H1 (cell line): ENCODE data around the gene CYP4F11. TPM values are rescaled to one million over a fixed set of nuclear protein-coding genes. Genes with fewer than 3 reads are reported as not detected.

Experiments used
- RXRA ChIP-seq: IDR thresholded peaks from 2 replicates; pipeline ENCODE4 v1.6.1; 2011; ENCODE audit warnings: low read depth, mild to moderate bottlenecking, low read length, moderate library complexity; ENCODE audit not compliant: insufficient read depth
- TEAD4 ChIP-seq: IDR thresholded peaks from 2 replicates; pipeline ENCODE4 v1.6.1; 2012; ENCODE audit warnings: low read depth, low read length, inconsistent platforms, mixed read lengths
- polyA plus RNA-seq, 7 experiments: library from polyadenylated mRNA; depleted of rRNA in 3 of 7; stranded (reverse) in 5 of 7; unstranded in 2 of 7; fragments of >200 nt in 5 of 7; fragments of 200-250 nt in 2 of 7; gene quantifications; 1 replicate in 5 of 7; 2 replicates in 1 of 7; 4 replicates in 1 of 7; pipeline versions ENCODE4 v1.2.1 to v1.2.3, GENCODE V29; 2011 to 2013; ENCODE audit warnings: missing spikeins in 2 of 7, mixed read lengths in 2 of 7
- total RNA-seq: library from RNA; stranded (reverse); fragmentation: NEBNext Ultra II Directional; extraction: Animal tissue kit (Norgen Biotek cat#: 25700); gene quantifications from 2 replicates; pipeline ENCODE4 v1.2.1, GENCODE V29; 2021

The CYP4F11 gene
- total and polyA plus RNA-seq, 2 of the 8 experiments (the other 6 are each of a cell fraction or from before 2014, with no cell fraction given): not detected

- no peak for TF ChIP-seq RXRA
- no peak for TF ChIP-seq TEAD4
Observed at GRCh38 chr19:15948223-15949058, 14.1 kb upstream of the CYP4F11 start, which contains the start of gene OR10H4 (continued).
